ENCODE data around the gene ANXA4.
A peak's percentile ranks its signal among the peaks of the same experiment; 100 is the strongest.

The ANXA4 gene

DNA sequence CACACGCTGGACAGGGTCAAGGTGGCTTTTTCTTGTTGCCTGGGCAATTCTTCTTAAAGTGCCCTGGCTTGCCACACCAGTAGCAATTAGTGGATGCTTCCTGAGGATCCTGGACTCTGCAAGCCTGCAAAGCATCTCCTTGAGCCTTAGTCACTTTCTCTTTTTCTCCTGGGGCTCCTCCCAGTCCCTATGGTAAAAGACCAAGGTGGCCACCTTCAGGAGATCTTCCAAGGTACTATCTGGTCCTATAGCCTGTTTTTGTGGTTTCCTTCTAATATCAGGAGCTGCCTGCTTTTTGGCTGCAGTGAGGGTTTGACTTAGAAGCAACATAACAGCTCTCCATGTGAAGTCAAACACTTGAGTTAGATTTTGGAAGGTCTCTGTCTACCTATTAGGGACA lies 54.2 kb downstream of the ANXA4 start (continued):
- no peak for TF ChIP-seq ARNTL (CRISPR knock-in tag; IDR thresholded peaks at IDR 0.05; ENCODE audit: borderline replicate concordance, low read depth)

GRCh38 chr2:69797235-69797634 lies 55.3 kb downstream of the ANXA4 start:
- no peak for ATAC-seq
- no peak for TF ChIP-seq ZNF565 (CRISPR knock-in tag; conservative IDR thresholded peaks at IDR 0.05; ENCODE audit: low read depth)
- TF ChIP-seq ZFP3 (CRISPR knock-in tag; IDR thresholded peaks at IDR 0.05): no peak
- no peak for TF ChIP-seq CREB5 (CRISPR knock-in tag; IDR thresholded peaks at IDR 0.05; ENCODE audit: low read depth)
- TF ChIP-seq RARB (CRISPR knock-in tag; IDR thresholded peaks at IDR 0.05): no peak
- no peak for TF ChIP-seq SNAI2 (CRISPR knock-in tag; IDR thresholded peaks at IDR 0.05)
- no peak for TF ChIP-seq PATZ1 (CRISPR knock-in tag; IDR thresholded peaks at IDR 0.05; ENCODE audit: borderline replicate concordance)
- TF ChIP-seq ARNTL (CRISPR knock-in tag; IDR thresholded peaks at IDR 0.05; ENCODE audit: borderline replicate concordance, low read depth): no peak
- no peak for TF ChIP-seq ZC3H10 (CRISPR knock-in tag; IDR thresholded peaks at IDR 0.05)
- TF ChIP-seq OSR1 (CRISPR knock-in tag; IDR thresholded peaks at IDR 0.05): no peak
- TF ChIP-seq POU6F1 (CRISPR knock-in tag; IDR thresholded peaks at IDR 0.05; ENCODE audit: borderline replicate concordance, low read depth): no peak

- TF ChIP-seq PATZ1 (CRISPR knock-in tag; IDR thresholded peaks at IDR 0.05; ENCODE audit: borderline replicate concordance) (peak; percentile 60; the same call in 1 of the 2 replicates), CREB5 (CRISPR knock-in tag; IDR thresholded peaks at IDR 0.05; ENCODE audit: low read depth) (no peak), PPARA (CRISPR knock-in tag; IDR thresholded peaks at IDR 0.05; ENCODE audit: borderline replicate concordance) (no peak), SNAI2 (CRISPR knock-in tag; IDR thresholded peaks at IDR 0.05) (peak; percentile 58; the same call in 1 of the 2 replicates)
- ATAC-seq: peak; percentile 59
Measured at GRCh38 chr2:69797836-69798289, 55.9 kb downstream of the ANXA4 start.

DNA sequence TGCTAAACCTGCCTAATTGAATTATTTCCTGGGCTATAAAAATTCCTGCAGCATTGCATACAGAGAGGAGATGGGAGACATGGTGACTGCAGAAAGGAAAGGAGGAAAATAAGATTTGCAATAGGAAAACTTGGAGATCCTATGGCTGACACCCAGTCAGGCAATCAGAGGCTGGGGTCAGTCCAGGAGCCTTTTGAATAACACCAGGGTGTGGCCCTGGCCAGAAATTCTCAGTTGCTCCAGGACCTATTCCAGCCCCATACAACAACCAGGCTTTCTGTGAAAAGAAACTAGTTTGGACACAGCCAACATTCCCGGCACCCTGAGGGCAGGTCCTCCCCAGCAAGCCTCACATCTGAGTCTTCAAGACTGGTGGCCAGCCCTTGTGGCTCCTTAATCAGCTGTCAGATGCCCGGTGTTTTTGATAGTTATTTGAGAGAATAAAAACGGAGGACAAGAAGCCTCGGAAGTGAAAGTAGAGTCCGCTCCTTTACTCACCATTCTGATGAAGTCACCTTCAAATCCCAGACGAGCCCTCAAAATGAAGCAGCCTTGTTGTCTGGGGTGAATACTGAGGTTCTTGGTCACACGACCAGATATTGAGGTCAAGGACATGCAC lies 56.5 kb downstream of the ANXA4 start:
- ATAC-seq: peak; percentile 96
- TF ChIP-seq CSDC2 (CRISPR knock-in tag; IDR thresholded peaks at IDR 0.05) (no peak), SNAI2 (CRISPR knock-in tag; IDR thresholded peaks at IDR 0.05) (0 out of 2 replicates have a peak, but pooled peaks have one; percentile 8), ISL1 (CRISPR knock-in tag; IDR thresholded peaks at IDR 0.05) (peak; percentile 72)

GRCh38 chr2:69798909-69799526 lies 57.1 kb downstream of the ANXA4 start:
- peak; percentile 48 for ATAC-seq
- TF ChIP-seq, protein P1, sequence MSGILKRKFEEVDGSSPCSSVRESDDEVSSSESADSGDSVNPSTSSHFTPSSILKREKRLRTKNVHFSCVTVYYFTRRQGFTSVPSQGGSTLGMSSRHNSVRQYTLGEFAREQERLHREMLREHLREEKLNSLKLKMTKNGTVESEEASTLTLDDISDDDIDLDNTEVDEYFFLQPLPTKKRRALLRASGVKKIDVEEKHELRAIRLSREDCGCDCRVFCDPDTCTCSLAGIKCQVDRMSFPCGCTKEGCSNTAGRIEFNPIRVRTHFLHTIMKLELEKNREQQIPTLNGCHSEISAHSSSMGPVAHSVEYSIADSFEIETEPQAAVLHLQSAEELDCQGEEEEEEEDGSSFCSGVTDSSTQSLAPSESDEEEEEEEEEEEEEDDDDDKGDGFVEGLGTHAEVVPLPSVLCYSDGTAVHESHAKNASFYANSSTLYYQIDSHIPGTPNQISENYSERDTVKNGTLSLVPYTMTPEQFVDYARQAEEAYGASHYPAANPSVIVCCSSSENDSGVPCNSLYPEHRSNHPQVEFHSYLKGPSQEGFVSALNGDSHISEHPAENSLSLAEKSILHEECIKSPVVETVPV (CRISPR knock-in tag; IDR thresholded peaks at IDR 0.05): no peak
- no peak for TF ChIP-seq ZFP30 (CRISPR knock-in tag; IDR thresholded peaks at IDR 0.05)
- TF ChIP-seq ISL1 (CRISPR knock-in tag; IDR thresholded peaks at IDR 0.05): peak; percentile 24; the same call in 1 of the 2 replicates
- TF ChIP-seq TCF4 (CRISPR knock-in tag; IDR thresholded peaks at IDR 0.05; ENCODE audit: borderline replicate concordance): no peak
- 0 out of 2 replicates have a peak, but pooled peaks have one; percentile 22 for TF ChIP-seq CSDC2 (CRISPR knock-in tag; IDR thresholded peaks at IDR 0.05)
- no peak for TF ChIP-seq OSR1 (CRISPR knock-in tag; IDR thresholded peaks at IDR 0.05)
- TF ChIP-seq PPARA (CRISPR knock-in tag; IDR thresholded peaks at IDR 0.05; ENCODE audit: borderline replicate concordance): no peak
- TF ChIP-seq, protein P2, sequence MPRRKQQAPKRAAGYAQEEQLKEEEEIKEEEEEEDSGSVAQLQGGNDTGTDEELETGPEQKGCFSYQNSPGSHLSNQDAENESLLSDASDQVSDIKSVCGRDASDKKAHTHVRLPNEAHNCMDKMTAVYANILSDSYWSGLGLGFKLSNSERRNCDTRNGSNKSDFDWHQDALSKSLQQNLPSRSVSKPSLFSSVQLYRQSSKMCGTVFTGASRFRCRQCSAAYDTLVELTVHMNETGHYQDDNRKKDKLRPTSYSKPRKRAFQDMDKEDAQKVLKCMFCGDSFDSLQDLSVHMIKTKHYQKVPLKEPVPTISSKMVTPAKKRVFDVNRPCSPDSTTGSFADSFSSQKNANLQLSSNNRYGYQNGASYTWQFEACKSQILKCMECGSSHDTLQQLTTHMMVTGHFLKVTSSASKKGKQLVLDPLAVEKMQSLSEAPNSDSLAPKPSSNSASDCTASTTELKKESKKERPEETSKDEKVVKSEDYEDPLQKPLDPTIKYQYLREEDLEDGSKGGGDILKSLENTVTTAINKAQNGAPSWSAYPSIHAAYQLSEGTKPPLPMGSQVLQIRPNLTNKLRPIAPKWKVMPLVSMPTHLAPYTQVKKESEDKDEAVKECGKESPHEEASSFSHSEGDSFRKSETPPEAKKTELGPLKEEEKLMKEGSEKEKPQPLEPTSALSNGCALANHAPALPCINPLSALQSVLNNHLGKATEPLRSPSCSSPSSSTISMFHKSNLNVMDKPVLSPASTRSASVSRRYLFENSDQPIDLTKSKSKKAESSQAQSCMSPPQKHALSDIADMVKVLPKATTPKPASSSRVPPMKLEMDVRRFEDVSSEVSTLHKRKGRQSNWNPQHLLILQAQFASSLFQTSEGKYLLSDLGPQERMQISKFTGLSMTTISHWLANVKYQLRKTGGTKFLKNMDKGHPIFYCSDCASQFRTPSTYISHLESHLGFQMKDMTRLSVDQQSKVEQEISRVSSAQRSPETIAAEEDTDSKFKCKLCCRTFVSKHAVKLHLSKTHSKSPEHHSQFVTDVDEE (CRISPR knock-in tag; IDR thresholded peaks at IDR 0.05): no peak
- TF ChIP-seq SNAI2 (CRISPR knock-in tag; IDR thresholded peaks at IDR 0.05): no peak
- no peak for TF ChIP-seq BACH2 (CRISPR knock-in tag; IDR thresholded peaks at IDR 0.05; ENCODE audit: borderline replicate concordance)
- TF ChIP-seq ARNTL (CRISPR knock-in tag; IDR thresholded peaks at IDR 0.05; ENCODE audit: borderline replicate concordance, low read depth): no peak
